SK-N-SH treated with all-trans-retinoic acid at 6 μM for 48 hours (cell line): Measurements from ENCODE around the gene TYK2.

Source experiments
- BACH2 ChIP-seq: fragments of 250-450 bp; sonication (Bioruptor Pico); IDR thresholded peaks from 2 replicates; pipeline ENCODE4 v1.9.0; 2021; ENCODE audit warnings: mild to moderate bottlenecking, borderline replicate concordance
- CREB5 ChIP-seq: fragments of 250-450 bp; sonication (Bioruptor Pico); IDR thresholded peaks from 2 replicates; pipeline ENCODE4 v1.5.1; 2020; ENCODE audit warnings: low read depth, mild to moderate bottlenecking, moderate library complexity
- CSRNP3 ChIP-seq: fragments of 250-450 bp; sonication (Bioruptor Pico); IDR thresholded peaks from 2 replicates; pipeline ENCODE4 v1.5.1; 2021; ENCODE audit warnings: mild to moderate bottlenecking, moderate library complexity
- ESRRG ChIP-seq: fragments of 250-450 bp; sonication (Bioruptor Pico); IDR thresholded peaks from 2 replicates; pipeline ENCODE4 v1.6.1; 2021; ENCODE audit warnings: mild to moderate bottlenecking
- GLIS3 ChIP-seq: fragments of 250-450 bp; sonication (Bioruptor Pico); IDR thresholded peaks from 2 replicates; pipeline ENCODE4 v1.5.0; 2020; ENCODE audit warnings: mild to moderate bottlenecking, moderate library complexity
- POU6F1 ChIP-seq: fragments of 250-450 bp; sonication (Bioruptor Pico); IDR thresholded peaks from 2 replicates; pipeline ENCODE4 v1.8.0; 2021; ENCODE audit warnings: low read depth, mild to moderate bottlenecking, moderate library complexity, borderline replicate concordance
- RARB ChIP-seq: fragments of 250-450 bp; sonication (Bioruptor Pico); IDR thresholded peaks from 2 replicates; pipeline ENCODE4 v1.8.0; 2021; ENCODE audit warnings: mild to moderate bottlenecking, moderate library complexity
- SNAI2 ChIP-seq: fragments of 250-450 bp; sonication (Bioruptor Pico); IDR thresholded peaks from 2 replicates; pipeline ENCODE4 v1.5.0; 2020; ENCODE audit warnings: mild to moderate bottlenecking, moderate library complexity
- TCF4 ChIP-seq: fragments of 250-450 bp; sonication (Bioruptor Pico); IDR thresholded peaks from 2 replicates; pipeline ENCODE4 v1.8.0; 2021; ENCODE audit warnings: mild to moderate bottlenecking, moderate library complexity, borderline replicate concordance
- ZC3H10 ChIP-seq: fragments of 250-450 bp; sonication (Bioruptor Pico); IDR thresholded peaks from 2 replicates; pipeline ENCODE4 v1.5.1; 2021; ENCODE audit warnings: mild to moderate bottlenecking, moderate library complexity
- ZFP3 ChIP-seq: fragments of 250-450 bp; sonication (Bioruptor Pico); IDR thresholded peaks from 2 replicates; pipeline ENCODE4 v1.5.0; 2020; ENCODE audit warnings: mild to moderate bottlenecking, moderate library complexity

- TF ChIP-seq CREB5 (no peak), POU6F1 (CRISPR knock-in tag) (no peak), ZFP3 (CRISPR knock-in tag) (no peak), RARB (CRISPR knock-in tag) (no peak), TCF4 (CRISPR knock-in tag) (no peak), SNAI2 (CRISPR knock-in tag) (no peak), BACH2 (CRISPR knock-in tag) (no peak), ESRRG (CRISPR knock-in tag) (no peak), GLIS3 (no peak), ZC3H10 (no peak), CSRNP3 (CRISPR knock-in tag) (no peak)
Observed at GRCh38 chr19:10332965-10333757, 47.2 kb downstream of the TYK2 start, which contains the start of gene RAVER1.
